Transverse colon (tissue), 4 donors: ENCODE data around the gene LEKR1. TPM values are rescaled to one million over a fixed set of nuclear protein-coding genes. Genes with fewer than 3 reads are reported as not detected.

ENCODE experiments used
- DNase-seq: peaks from one replicate; pipeline ENCODE4 v3.0.0-alpha.2; 2019
- H3K27ac ChIP-seq, 4 donors: fragments of 200-600 bp; sonication (generic); 2 replicates each; pipeline ENCODE4 v1.5.1; 2016 to 2018; ENCODE audit warnings: inconsistent platforms in 4 of 4
- H3K27me3 ChIP-seq: fragments of 200-600 bp; sonication (generic); 2 replicates; pipeline ENCODE4 v1.5.1; 2017; ENCODE audit warnings: inconsistent platforms
- H3K36me3 ChIP-seq, 4 donors: fragments of 200-600 bp; sonication (generic); 2 replicates each; pipeline ENCODE4 v1.5.1; 2017 to 2019; ENCODE audit warnings: inconsistent platforms in 4 of 4
- H3K4me1 ChIP-seq, 4 donors: fragments of 200-600 bp; sonication (generic); 2 replicates each; pipeline ENCODE4 v1.5.1; 2017 to 2020; ENCODE audit warnings: inconsistent platforms in 4 of 4
- H3K4me3 ChIP-seq, 4 donors: fragments of 200-600 bp; sonication (generic); 1 replicate in 1 of 4; 2 replicates in 3 of 4; pipeline versions ENCODE4 v1.5.1 to v1.6.1; 2017 to 2019; ENCODE audit warnings: inconsistent platforms in 4 of 4
- H3K9me3 ChIP-seq, 2 donors: fragments of 200-600 bp; sonication (generic); 2 replicates each; pipeline ENCODE4 v1.5.1; 2017 to 2019; ENCODE audit warnings: inconsistent platforms in 2 of 2
- CTCF ChIP-seq, 5 experiments: fragments of 200-600 bp in 3 of 5; fragments of 450-650 bp in 2 of 5; sonication (generic) in 3 of 5; IDR thresholded peaks; 1 replicate in 2 of 5; 2 replicates in 3 of 5; pipeline ENCODE4 v1.5.1; 2016 to 2017; ENCODE audit warnings: antibody characterized with exemption in 5 of 5, inconsistent platforms in 3 of 5, mild to moderate bottlenecking in 2 of 5, moderate library complexity in 1 of 5
- EP300 ChIP-seq: sonication (generic); formaldehyde crosslinking; IDR thresholded peaks from one replicate; pipeline ENCODE4 v1.6.1; 2017; ENCODE audit warnings: antibody characterized with exemption, low read depth
- POLR2A ChIP-seq: fragments of 450-650 bp; IDR thresholded peaks from one replicate; pipeline ENCODE4 v1.6.1; 2016; ENCODE audit warnings: antibody characterized with exemption, mild to moderate bottlenecking, moderate library complexity
- POLR2AphosphoS5 ChIP-seq, 3 donors: sonication (generic); formaldehyde crosslinking; IDR thresholded peaks; one replicate each; pipeline ENCODE4 v1.6.1; 2016; ENCODE audit warnings: antibody characterized with exemption in 3 of 3
- WGBS, 2 donors: methylation state at CpG; one replicate each; pipeline ENCODE4 v1.1.5; 2018; ENCODE audit warnings: low coverage in 1 of 2; 5-methylcytosine and 5-hydroxymethylcytosine counted together
- in situ Hi-C, 4 donors: fragments of 200-750 bp; cut with MboI; loops; one replicate each; pipeline versions ENCODE4 v1.15.0 to v1.15.1; 2017; ENCODE audit warnings: low sequenced_read_pairs in 3 of 4, low pct_ligation_motif_present in 1 of 4, low pct_unique_long_range_greater_than_20kb in 1 of 4
- intact Hi-C: fragments of 100-400 bp; cut with DNase I; formaldehyde crosslinking; loops from one replicate; pipeline ENCODE4 v1.15.1; 2023; ENCODE audit warnings: low total_unique reads
- total RNA-seq, 4 donors: library from RNA; depleted of rRNA; stranded (reverse); fragments of >200 nt; gene quantifications; one replicate each; pipeline ENCODE4 v1.1.0, GENCODE V29; 2016

The LEKR1 gene
- total RNA-seq, 4 donors from 2014 or later: 0.40 to 3.3 (median 0.96) TPM; not detected in 1

GRCh38 chr3:157082305-157082982 lies 256.3 kb downstream of the LEKR1 start:
- intact Hi-C loops: loop anchor here (5.0 to 10.0 kb wide), 3 partner anchors 258 to 548 kb away; partner anchors contain the start of gene LEKR1
- Histone ChIP-seq H3K9me3 (no peaks in the 10 kb centered on the region), H3K4me3 (no peak overlapping the region), H3K36me3 (no peaks in the 10 kb centered on the region), H3K27me3 (no peaks in the 10 kb centered on the region), H3K4me1 (peaks cover 8 to 20% (median 14%) of the 10 kb centered on the region in 4 donors), H3K27ac (no peak overlapping the region)
- 88 to 100% methylated on average over 2 to 11 of the region's 11 CpGs for WGBS, 2 donors
- TF ChIP-seq CTCF (IDR thresholded peaks at IDR 0.05) (no peak), POLR2AphosphoS5 (IDR thresholded peaks at IDR 0.05) (no peak), POLR2A (no peak), EP300 (no peak)
- no peak for DNase-seq
- in situ Hi-C loops: loop anchor here (10.0 to 25.0 kb wide), 9 partner anchors 52 to 920 kb away; partner anchors contain the start of genes SSR3 (in 3 of the 4), TIPARP (in 3 of the 4) and LEKR1 (in 2 of the 4)

GRCh38 chr3:157083824-157084223 lies 257.7 kb downstream of the LEKR1 start:
- Histone ChIP-seq H3K9me3 (no peaks in the 10 kb centered on the region), H3K4me1 (peaks cover 17 to 30% (median 25%) of the 10 kb centered on the region in 4 donors), H3K27ac (no peak overlapping the region), H3K27me3 (no peaks in the 10 kb centered on the region), H3K4me3 (no peak overlapping the region), H3K36me3 (no peaks in the 10 kb centered on the region)
- WGBS, 2 donors: 97 to 100% methylated on average over 1 of the region's 1 CpG
- in situ Hi-C loops (loop anchor here (10.0 to 25.0 kb wide), 9 partner anchors 51 to 922 kb away; partner anchors contain the start of genes SSR3 (in 3 of the 4), TIPARP (in 3 of the 4) and LEKR1 (in 2 of the 4)), intact Hi-C loops (loop anchor here (5.0 to 10.0 kb wide), 3 partner anchors 259 to 549 kb away; partner anchors contain the start of gene LEKR1)
- DNase-seq: no peak
- TF ChIP-seq EP300 (no peak), CTCF (IDR thresholded peaks at IDR 0.05) (no peak), POLR2AphosphoS5 (IDR thresholded peaks at IDR 0.05) (no peak), POLR2A (no peak)

- Histone ChIP-seq H3K36me3 (no peaks in the 10 kb centered on the region), H3K27me3 (no peaks in the 10 kb centered on the region), H3K4me3 (no peak overlapping the region), H3K9me3 (no peaks in the 10 kb centered on the region), H3K27ac (peak overlapping the region; percentile 96 to 100 (median 100)), H3K4me1 (peaks cover 30 to 48% (median 40%) of the 10 kb centered on the region in 4 donors)
- in situ Hi-C loops (loop anchor here (10.0 to 25.0 kb wide), 9 partner anchors 49 to 924 kb away; partner anchors contain the start of genes SSR3 (in 3 of the 4), TIPARP (in 3 of the 4) and LEKR1 (in 2 of the 4)), intact Hi-C loops (loop anchor here (2.0 to 10.0 kb wide), 3 partner anchors 51 to 551 kb away; partner anchors contain the start of gene LEKR1)
- DNase-seq: no peak
- WGBS, 2 donors: 76 to 78% methylated on average over 4 to 6 of the region's 6 CpGs
- TF ChIP-seq CTCF (IDR thresholded peaks at IDR 0.05) (no peak), POLR2A (no peak), EP300 (peak; percentile 73), POLR2AphosphoS5 (IDR thresholded peaks at IDR 0.05) (peak in 1 of 3 donors; percentile 19)
Observed at GRCh38 chr3:157086060-157086750, 260.1 kb downstream of the LEKR1 start.

- H3K4me1 ChIP-seq: peaks cover 30 to 46% (median 40%) of the 10 kb centered on the region in 4 donors
- DNase-seq: no peak
- peak overlapping the region; percentile 96 to 100 (median 100) for H3K27ac ChIP-seq
- in situ Hi-C loops (loop anchor here (10.0 to 25.0 kb wide), 9 partner anchors 48 to 924 kb away; partner anchors contain the start of genes SSR3 (in 3 of the 4), TIPARP (in 3 of the 4) and LEKR1 (in 2 of the 4)), intact Hi-C loops (loop anchor here (2.0 to 10.0 kb wide), 3 partner anchors 50 to 552 kb away; partner anchors contain the start of gene LEKR1)
- H3K9me3 ChIP-seq: no peaks in the 10 kb centered on the region
- no peaks in the 10 kb centered on the region for H3K27me3 ChIP-seq
- H3K36me3 ChIP-seq: no peaks in the 10 kb centered on the region
- no peak for TF ChIP-seq POLR2AphosphoS5 (IDR thresholded peaks at IDR 0.05)
- TF ChIP-seq EP300: no peak
- no peak for TF ChIP-seq CTCF (IDR thresholded peaks at IDR 0.05)
- no peak for TF ChIP-seq POLR2A
- 76 to 78% methylated on average over 3 of the region's 3 CpGs for WGBS, 2 donors
- H3K4me3 ChIP-seq: no peak overlapping the region
Observed at GRCh38 chr3:157086775-157087174, 260.6 kb downstream of the LEKR1 start.
